Stimulated activated CD4-positive, alpha-beta T cell treated with anti-CD3 and anti-CD28 coated beads, Interleukin-2, amount 100 ng/mL, for 24 hours (primary cell): ENCODE measurements around the gene SIK2.

Experiments used
- DNase-seq, 2 donors: peaks; one replicate each; pipeline ENCODE4 v3.0.0-alpha.2; 2020

The SIK2 gene

DNA sequence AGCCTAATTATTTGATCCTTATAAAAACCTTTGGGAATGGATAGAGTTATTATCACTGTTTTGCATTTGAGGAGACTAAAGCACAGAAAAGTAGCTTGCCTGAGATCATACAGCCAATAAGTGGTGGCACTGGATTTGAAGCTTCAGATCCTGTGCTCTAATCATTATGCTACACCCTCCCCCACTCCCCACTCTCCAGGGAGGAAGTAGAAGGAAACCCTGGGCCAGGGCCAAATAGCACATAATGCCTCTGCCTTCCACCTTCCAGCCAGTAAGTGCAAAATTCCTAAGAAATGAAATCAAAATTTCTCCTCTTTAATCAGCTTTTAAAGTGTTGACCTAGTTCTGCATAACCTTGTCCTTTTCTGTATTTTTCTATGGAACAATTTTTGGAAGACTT lies 61.6 kb downstream of the SIK2 start:
- DNase-seq = no peak

GRCh38 chr11:111665777-111666176 lies 63.5 kb downstream of the SIK2 start:
- DNase-seq = no peak

GRCh38 chr11:111668980-111669379 lies 66.7 kb downstream of the SIK2 start:
- no peak for DNase-seq

DNA sequence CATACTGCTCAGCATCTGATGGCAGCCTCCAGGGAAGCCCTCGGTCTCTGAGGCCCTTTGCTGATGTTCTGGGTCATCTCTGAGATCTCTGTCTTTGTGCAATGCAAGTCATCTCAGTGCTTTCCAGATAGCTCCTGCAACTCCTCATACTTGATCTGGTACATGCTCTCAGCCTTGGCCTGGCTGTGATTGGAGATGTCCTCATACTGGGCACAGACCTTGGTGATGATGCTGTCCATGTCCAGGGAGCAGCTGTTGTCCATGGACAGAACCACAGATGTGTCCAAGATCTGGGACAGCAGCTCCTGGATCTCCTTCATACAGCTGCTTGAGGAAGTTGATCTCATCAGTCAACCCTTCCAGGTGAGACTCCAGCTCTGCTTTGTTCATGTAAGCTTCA lies 69.1 kb downstream of the SIK2 start:
- no peak for DNase-seq

DNA sequence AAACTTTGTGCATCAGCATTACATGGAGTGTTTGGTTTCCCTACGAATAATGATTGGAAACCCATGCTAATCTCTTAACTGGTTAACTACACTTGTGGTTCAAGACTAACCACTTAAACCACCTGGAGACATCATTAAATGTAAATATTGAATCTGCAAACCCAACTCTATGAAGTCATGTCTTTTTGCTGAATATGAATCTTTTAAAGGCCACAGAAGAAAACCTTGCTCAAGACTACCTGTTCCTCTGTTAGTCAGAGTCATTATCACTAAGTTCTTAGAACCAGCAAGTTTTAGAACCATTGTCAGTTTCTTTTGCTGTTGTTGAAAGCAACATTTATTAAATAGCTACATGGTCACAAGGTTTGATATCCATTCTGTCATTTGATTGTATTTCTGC lies 70.7 kb downstream of the SIK2 start:
- no peak for DNase-seq

GRCh38 chr11:111674941-111675340 lies 72.7 kb downstream of the SIK2 start:
- no peak for DNase-seq

DNA sequence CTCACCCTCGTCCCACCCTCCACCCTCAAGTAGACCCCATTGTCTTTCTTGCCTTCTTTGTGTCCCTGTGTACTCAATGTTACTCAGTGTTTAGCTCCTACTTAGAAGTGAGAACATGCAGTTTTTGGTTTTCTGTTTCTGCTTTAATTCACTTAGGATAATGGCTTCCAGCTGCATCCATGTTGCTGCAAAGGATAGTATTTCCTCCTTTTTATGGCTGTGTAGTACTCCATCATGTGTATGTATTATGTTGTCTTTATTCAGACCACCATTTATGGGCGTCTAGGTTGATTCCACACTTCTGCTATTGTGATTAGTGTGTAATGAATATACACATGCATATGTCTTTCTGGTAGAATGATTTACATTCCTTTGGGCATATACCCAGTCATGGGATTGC lies 73.6 kb downstream of the SIK2 start:
- DNase-seq = no peak

DNA sequence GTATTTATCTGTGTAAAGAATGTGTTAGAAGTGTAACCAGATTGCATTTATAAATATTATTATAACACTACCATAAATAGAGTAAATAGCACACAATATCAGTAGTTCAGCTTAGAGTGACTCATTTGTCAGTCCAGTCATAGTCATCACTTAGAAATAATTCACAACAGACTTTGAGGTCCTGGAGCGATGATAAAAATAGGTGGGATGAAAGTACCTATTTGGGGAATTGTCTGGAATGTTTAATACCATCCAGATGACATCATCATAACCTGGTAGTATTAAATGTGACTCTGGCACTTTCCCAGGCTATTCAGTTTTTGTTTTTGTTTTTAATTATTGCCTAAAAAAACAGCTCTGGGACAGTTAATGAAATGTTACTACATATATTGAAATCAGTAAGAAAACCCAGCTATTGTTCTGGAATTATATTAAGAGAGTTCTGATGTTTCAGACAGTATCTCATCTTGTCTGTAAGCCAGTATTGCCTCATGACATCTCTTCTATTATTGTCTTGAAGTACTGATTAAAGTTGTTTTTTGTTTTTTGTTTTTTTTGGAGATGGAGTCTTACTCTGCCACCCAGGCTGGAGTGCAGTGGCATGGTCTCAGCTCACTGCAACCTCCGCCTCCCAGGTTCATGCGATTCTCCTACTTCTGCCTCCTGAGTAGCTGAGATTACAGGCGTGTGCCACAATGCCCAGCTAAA lies 74.8 kb downstream of the SIK2 start:
- no peak for DNase-seq

GRCh38 chr11:111680486-111681175 lies 78.4 kb downstream of the SIK2 start:
- DNase-seq = no peak

DNA sequence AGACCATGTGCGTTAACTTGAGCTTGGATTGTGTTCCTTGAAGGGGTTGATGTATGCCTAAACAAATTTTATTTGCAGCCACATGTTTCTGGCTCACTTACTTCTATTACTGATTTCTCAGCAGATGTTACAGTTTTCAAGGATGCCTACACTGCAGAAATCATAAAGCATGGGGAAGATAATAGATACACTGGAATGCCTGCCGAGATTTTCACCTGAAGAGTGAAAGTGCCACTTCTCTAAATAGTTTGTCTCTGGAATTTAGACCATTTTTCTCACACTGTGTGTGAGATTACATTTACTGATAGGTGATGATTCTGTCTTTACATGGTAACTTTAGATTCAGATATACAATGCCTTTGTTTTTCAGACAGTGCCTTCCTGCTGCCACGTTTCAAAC lies 81.6 kb downstream of the SIK2 start:
- DNase-seq = no peak

- no peak for DNase-seq
Measured at GRCh38 chr11:111684251-111684650, 82.0 kb downstream of the SIK2 start.

DNA sequence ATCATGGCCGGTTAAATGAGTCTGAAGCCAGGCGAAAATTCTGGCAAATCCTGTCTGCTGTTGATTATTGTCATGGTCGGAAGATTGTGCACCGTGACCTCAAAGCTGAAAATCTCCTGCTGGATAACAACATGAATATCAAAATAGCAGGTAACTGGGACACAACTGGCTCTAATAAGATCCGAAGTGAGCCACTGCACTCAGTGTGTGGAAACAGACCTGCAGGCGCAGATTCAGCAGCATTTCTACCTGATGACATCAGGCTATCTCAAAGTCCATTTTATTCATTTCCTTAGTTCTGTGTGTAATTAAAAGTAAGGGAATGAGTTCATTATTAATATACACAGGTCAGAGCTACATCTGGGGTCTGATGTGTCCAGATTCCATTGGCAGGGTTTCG lies 85.8 kb downstream of the SIK2 start:
- DNase-seq = no peak

GRCh38 chr11:111691176-111691575 lies 88.9 kb downstream of the SIK2 start:
- no peak for DNase-seq

DNA sequence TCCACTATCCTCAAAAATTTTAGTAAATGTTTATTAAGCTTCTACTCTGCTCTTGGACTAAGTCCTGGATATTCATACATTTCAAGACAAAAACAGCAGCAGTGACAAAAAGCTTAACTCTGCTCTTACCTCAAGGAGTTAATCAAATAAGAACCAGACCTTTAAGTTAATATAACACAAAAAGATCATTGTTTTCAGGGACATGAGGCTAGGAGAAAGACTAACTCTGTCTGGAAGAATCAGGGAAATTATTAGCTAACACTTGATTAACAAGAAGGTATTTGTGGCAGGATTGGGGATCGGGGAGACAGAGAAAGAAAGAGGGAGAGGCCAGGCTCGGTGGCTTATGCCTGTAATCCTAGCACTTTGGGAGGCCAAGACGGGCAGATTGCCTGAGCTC lies 89.5 kb downstream of the SIK2 start:
- DNase-seq = no peak

- no peak for DNase-seq
Measured at GRCh38 chr11:111693224-111693937, 91.1 kb downstream of the SIK2 start.

- no peak for DNase-seq
Measured at GRCh38 chr11:111694851-111695250, 92.6 kb downstream of the SIK2 start.

GRCh38 chr11:111696556-111696955 lies 94.3 kb downstream of the SIK2 start:
- no peak for DNase-seq

DNA sequence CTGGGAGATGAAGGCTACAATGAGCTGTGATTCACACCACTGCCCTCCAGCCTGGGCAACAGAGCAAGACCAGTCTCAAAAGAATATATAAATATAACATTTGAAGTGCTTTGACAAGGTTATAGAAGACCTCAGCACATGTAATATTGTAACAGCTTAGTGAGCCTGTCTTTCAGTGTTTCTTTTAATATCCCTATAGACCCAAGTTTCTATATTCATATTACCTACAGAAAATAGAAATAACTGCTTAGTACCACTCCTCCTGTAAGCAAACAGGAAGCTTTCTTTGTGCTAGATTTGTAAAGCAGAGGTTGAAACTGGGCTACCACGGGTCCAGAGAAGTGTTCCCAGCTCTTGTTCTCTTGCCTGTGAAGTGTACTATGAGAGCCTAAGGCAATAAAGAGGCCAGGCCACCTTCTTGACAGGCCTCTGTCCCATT lies 95.7 kb downstream of the SIK2 start:
- no peak for DNase-seq

- DNase-seq = no peak
Measured at GRCh38 chr11:111698852-111699559, 96.8 kb downstream of the SIK2 start.

- no peak for DNase-seq
Measured at GRCh38 chr11:111699579-111700156, 97.4 kb downstream of the SIK2 start.

GRCh38 chr11:111700162-111700561 lies 97.9 kb downstream of the SIK2 start:
- no peak for DNase-seq

DNA sequence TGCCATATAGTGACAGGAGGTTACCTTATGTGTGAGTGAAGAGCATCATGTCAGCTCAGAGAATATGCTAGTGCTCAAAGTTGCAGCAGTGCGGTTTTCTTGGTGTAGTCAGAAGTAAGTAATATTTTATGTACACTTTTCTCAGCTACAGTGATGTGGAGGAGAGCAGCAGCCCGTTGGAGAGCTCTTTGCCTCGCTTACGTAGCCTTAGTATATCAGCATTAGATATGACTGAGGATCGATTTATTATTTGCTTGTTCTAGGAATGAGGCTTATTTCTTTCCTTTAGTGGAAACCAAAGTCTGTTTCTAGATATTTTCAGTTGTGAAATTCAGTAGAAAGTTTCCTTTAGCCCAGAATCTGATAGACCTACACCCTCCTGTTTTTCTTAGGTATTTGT lies 100.4 kb downstream of the SIK2 start:
- no peak for DNase-seq

DNA sequence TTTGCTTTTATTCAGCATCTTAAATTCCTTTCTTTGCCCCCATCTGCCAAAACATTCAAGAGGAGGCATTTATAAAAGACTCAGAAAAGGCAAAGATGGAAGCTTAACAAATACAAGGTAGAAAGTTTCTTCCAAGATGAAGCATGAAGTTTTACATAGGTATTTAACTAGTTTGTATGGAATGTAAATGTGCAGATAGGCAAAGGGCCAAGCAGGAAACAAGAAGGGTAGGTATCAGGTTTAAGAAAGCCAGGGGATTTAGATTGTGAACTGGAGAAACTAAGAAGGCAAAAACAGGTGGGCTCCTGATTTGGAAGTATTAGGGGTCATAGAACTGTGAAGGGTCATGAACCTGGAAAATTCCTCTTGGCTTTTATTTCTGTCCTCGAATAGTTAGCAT lies 101.3 kb downstream of the SIK2 start:
- DNase-seq = no peak
